Vagina (tissue), 2 donors: ENCODE results near the gene GPC5. TPM values are rescaled to one million over a fixed set of nuclear protein-coding genes. Genes with fewer than 3 reads are reported as not detected.

Experiments used
- DNase-seq, 2 donors: peaks; one replicate each; pipeline ENCODE4 v3.0.0-alpha.2; 2017; ENCODE audit errors: extremely low spot score in 2 of 2
- H3K27ac ChIP-seq: fragments of 200-600 bp; sonication (generic); one replicate; pipeline ENCODE4 v1.5.1; 2019
- H3K27me3 ChIP-seq: fragments of 200-600 bp; sonication (generic); one replicate; pipeline ENCODE4 v1.5.1; 2019
- H3K36me3 ChIP-seq, 2 donors: fragments of 200-600 bp; sonication (generic); one replicate each; pipeline ENCODE4 v1.5.1; 2017 to 2019
- H3K4me1 ChIP-seq: fragments of 200-600 bp; sonication (generic); one replicate; pipeline ENCODE4 v1.5.1; 2019
- H3K4me3 ChIP-seq, 2 donors: fragments of 200-600 bp; sonication (generic); 1 replicate in 1 of 2; 2 replicates in 1 of 2; pipeline ENCODE4 v1.5.1; 2016 to 2019
- H3K9me3 ChIP-seq: fragments of 200-600 bp; sonication (generic); one replicate; pipeline ENCODE4 v1.5.1; 2019
- CTCF ChIP-seq, 3 experiments: fragments of 450-650 bp in 2 of 3; fragments of 200-600 bp in 1 of 3; sonication (generic) in 1 of 3; IDR thresholded peaks; one replicate each; pipeline ENCODE4 v1.5.1; 2017 to 2019; ENCODE audit warnings: antibody characterized with exemption in 3 of 3, mild to moderate bottlenecking in 2 of 3, moderate library complexity in 2 of 3
- POLR2A ChIP-seq, 2 donors: fragments of 450-650 bp; IDR thresholded peaks; one replicate each; pipeline ENCODE4 v1.6.1; 2017; ENCODE audit warnings: antibody characterized with exemption in 2 of 2, mild to moderate bottlenecking in 2 of 2, moderate library complexity in 2 of 2
- POLR2AphosphoS5 ChIP-seq, 2 donors: sonication (generic); formaldehyde crosslinking; IDR thresholded peaks; one replicate each; pipeline ENCODE4 v1.9.0; 2017; ENCODE audit warnings: antibody characterized with exemption in 2 of 2, mild to moderate bottlenecking in 2 of 2, low read depth in 1 of 2; ENCODE audit not compliant: insufficient read depth in 1 of 2
- intact Hi-C: fragments of 100-400 bp; cut with DNase I; formaldehyde crosslinking; loops from one replicate; pipeline ENCODE4 v1.15.1; 2023
- total RNA-seq: library from RNA; depleted of rRNA; stranded (reverse); fragments of >200 nt; gene quantifications from one replicate; pipeline ENCODE4 v1.2.3, GENCODE V29; 2016

GPC5 gene
- total RNA-seq, 1 donor from 2014 or later: 1.7 TPM

- H3K4me1 ChIP-seq: no peaks in the 10 kb centered on the region
- no peaks in the 10 kb centered on the region for H3K36me3 ChIP-seq
- no peaks in the 10 kb centered on the region for H3K27me3 ChIP-seq
- TF ChIP-seq POLR2A (IDR thresholded peaks at IDR 0.05) (no peak), POLR2AphosphoS5 (IDR thresholded peaks at IDR 0.05; ENCODE audit: insufficient read depth in 1 of 2, low read depth in 1 of 2) (no peak), CTCF (IDR thresholded peaks at IDR 0.05) (no peak)
- DNase-seq: no peak
- intact Hi-C loops: no loop called here
- H3K27ac ChIP-seq: no peak overlapping the region
- no peaks in the 10 kb centered on the region for H3K9me3 ChIP-seq
- H3K4me3 ChIP-seq: no peak overlapping the region
Observed at GRCh38 chr13:91767651-91768050, 369.2 kb downstream of the GPC5 start.

GRCh38 chr13:91768746-91769145 is 370.3 kb downstream of the GPC5 start:
- no peak for DNase-seq
- no peak overlapping the region for H3K27ac ChIP-seq
- intact Hi-C loops: no loop called here
- no peaks in the 10 kb centered on the region for H3K27me3 ChIP-seq
- no peaks in the 10 kb centered on the region for H3K4me1 ChIP-seq
- no peaks in the 10 kb centered on the region for H3K9me3 ChIP-seq
- no peak overlapping the region for H3K4me3 ChIP-seq
- TF ChIP-seq POLR2AphosphoS5 (IDR thresholded peaks at IDR 0.05; ENCODE audit: insufficient read depth in 1 of 2, low read depth in 1 of 2): no peak
- TF ChIP-seq CTCF (IDR thresholded peaks at IDR 0.05): no peak
- no peak for TF ChIP-seq POLR2A (IDR thresholded peaks at IDR 0.05)
- H3K36me3 ChIP-seq: no peaks in the 10 kb centered on the region

- no peak overlapping the region for H3K27ac ChIP-seq
- no peaks in the 10 kb centered on the region for H3K9me3 ChIP-seq
- H3K4me1 ChIP-seq: no peaks in the 10 kb centered on the region
- H3K27me3 ChIP-seq: no peaks in the 10 kb centered on the region
- H3K36me3 ChIP-seq: no peaks in the 10 kb centered on the region
- no peak overlapping the region for H3K4me3 ChIP-seq
- TF ChIP-seq CTCF (IDR thresholded peaks at IDR 0.05): no peak
- TF ChIP-seq POLR2A (IDR thresholded peaks at IDR 0.05): no peak
- no peak for DNase-seq
- intact Hi-C loops: no loop called here
Observed at GRCh38 chr13:91771229-91771628, 372.8 kb downstream of the GPC5 start.

GRCh38 chr13:91773591-91774227 is 375.3 kb downstream of the GPC5 start:
- intact Hi-C loops: no loop called here
- no peak overlapping the region for H3K4me3 ChIP-seq
- no peaks in the 10 kb centered on the region for H3K27me3 ChIP-seq
- no peaks in the 10 kb centered on the region for H3K4me1 ChIP-seq
- TF ChIP-seq POLR2AphosphoS5 (IDR thresholded peaks at IDR 0.05; ENCODE audit: insufficient read depth in 1 of 2, low read depth in 1 of 2): no peak
- no peak for TF ChIP-seq CTCF (IDR thresholded peaks at IDR 0.05)
- TF ChIP-seq POLR2A (IDR thresholded peaks at IDR 0.05): no peak
- no peak overlapping the region for H3K27ac ChIP-seq
- no peaks in the 10 kb centered on the region for H3K36me3 ChIP-seq
- DNase-seq: no peak
- H3K9me3 ChIP-seq: no peaks in the 10 kb centered on the region

- Histone ChIP-seq H3K27ac (no peak overlapping the region), H3K9me3 (no peaks in the 10 kb centered on the region), H3K27me3 (no peaks in the 10 kb centered on the region), H3K4me1 (no peaks in the 10 kb centered on the region), H3K36me3 (no peaks in the 10 kb centered on the region), H3K4me3 (no peak overlapping the region)
- DNase-seq: no peak
- intact Hi-C loops: no loop called here
- no peak for TF ChIP-seq POLR2A (IDR thresholded peaks at IDR 0.05)
Observed at GRCh38 chr13:91774397-91774796, 376.0 kb downstream of the GPC5 start.
